ENCODE measurements around the gene PJA2. TPM values are rescaled to one million over a fixed set of nuclear protein-coding genes. Genes with fewer than 3 reads are reported as not detected.

The PJA2 gene, protein sequence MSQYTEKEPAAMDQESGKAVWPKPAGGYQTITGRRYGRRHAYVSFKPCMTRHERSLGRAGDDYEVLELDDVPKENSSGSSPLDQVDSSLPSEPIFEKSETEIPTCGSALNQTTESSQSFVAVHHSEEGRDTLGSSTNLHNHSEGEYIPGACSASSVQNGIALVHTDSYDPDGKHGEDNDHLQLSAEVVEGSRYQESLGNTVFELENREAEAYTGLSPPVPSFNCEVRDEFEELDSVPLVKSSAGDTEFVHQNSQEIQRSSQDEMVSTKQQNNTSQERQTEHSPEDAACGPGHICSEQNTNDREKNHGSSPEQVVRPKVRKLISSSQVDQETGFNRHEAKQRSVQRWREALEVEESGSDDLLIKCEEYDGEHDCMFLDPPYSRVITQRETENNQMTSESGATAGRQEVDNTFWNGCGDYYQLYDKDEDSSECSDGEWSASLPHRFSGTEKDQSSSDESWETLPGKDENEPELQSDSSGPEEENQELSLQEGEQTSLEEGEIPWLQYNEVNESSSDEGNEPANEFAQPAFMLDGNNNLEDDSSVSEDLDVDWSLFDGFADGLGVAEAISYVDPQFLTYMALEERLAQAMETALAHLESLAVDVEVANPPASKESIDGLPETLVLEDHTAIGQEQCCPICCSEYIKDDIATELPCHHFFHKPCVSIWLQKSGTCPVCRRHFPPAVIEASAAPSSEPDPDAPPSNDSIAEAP
- 56.1 TPM for total RNA-seq

DNA sequence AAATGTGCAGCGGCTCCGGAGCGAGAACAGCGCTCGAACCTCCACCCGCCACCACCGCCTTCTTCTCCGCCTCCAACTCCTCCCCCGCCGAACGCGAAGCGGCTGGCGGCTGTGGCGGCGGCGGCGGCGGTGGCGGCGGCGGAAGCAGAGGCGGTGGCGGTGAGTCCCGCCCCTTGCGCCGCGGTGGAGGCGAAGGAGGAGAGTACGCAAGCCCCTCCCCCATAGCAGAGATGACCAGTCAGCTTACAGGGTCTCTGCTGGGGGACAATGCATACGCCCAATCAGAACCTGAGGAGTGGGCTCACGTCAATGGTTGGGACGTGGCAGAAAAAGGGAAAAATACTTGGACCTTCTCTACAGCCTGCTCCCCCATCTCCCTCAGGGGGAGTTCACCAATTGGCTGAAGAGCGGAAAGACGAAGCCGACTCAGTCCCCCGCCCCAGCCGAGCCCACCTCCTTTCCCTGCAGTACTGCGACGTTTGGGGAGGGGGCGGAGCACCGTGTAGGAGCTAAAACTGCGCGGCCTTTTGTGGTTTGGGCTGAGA, at the start of gene PJA2:
Gene PJA2 (minus strand): TSS at position 131 of the 545 bp plus-strand sequence. CDS start 26,541 bp downstream, outside the sequence.
- H3K9me3 ChIP-seq, result no peaks in the 10 kb centered on the region
- H3K4me3 ChIP-seq, result peak within 1 kb of the TSS; percentile 86 to 94
- H3K27me3 ChIP-seq, result no peaks in the 10 kb centered on the region
- peak within 1 kb of the TSS; percentile 98 for H3K27ac ChIP-seq
- TF ChIP-seq, protein P1, sequence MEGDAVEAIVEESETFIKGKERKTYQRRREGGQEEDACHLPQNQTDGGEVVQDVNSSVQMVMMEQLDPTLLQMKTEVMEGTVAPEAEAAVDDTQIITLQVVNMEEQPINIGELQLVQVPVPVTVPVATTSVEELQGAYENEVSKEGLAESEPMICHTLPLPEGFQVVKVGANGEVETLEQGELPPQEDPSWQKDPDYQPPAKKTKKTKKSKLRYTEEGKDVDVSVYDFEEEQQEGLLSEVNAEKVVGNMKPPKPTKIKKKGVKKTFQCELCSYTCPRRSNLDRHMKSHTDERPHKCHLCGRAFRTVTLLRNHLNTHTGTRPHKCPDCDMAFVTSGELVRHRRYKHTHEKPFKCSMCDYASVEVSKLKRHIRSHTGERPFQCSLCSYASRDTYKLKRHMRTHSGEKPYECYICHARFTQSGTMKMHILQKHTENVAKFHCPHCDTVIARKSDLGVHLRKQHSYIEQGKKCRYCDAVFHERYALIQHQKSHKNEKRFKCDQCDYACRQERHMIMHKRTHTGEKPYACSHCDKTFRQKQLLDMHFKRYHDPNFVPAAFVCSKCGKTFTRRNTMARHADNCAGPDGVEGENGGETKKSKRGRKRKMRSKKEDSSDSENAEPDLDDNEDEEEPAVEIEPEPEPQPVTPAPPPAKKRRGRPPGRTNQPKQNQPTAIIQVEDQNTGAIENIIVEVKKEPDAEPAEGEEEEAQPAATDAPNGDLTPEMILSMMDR (IDR thresholded peaks at IDR 0.05), result peak; percentile 8 to 27 (median 17)
- no peaks in the 10 kb centered on the region for H3K36me3 ChIP-seq
- peaks cover 2 to 25% of the 10 kb centered on the region in 2 donors for H3K4me1 ChIP-seq
- intact Hi-C loops (cut with DNase I), result loop anchor here (1.0 to 10.0 kb wide), 9 partner anchors 45 to 1028 kb away; partner anchors contain the start of genes FBXL17 and MAN2A1
- peak; percentile 99 to 100 for DNase-seq (ENCODE audit: low spot score in 2 of 2)

DNA sequence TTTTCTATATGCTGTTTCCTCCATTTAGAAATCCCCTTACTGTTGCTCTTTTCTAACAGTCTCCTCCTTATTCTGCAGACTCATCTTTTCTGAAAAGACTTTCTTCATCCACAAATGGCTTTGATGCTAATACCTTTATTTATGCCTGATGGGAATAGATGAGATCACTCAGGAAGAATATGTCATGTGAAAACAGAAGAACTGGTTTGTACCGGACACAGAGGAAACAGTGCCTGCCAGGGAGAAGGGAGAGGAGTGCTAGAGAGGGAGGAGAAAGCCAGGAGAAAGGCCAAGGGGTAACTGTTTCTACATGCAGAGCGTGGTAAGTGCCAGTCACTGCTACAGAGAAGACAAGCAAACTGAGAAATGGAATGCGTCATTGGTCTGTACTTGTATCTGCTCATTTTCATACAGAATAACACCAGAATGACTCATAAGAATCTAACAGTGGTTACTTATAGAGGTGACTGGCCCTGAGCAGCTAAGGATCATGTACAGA, 45.9 kb upstream of the PJA2 start:
- H3K27me3 ChIP-seq, result no peaks in the 10 kb centered on the region
- TF ChIP-seq, protein P1 (IDR thresholded peaks at IDR 0.05), result no peak
- peak overlapping the region in 1 of 2 donors; percentile 44 for H3K4me3 ChIP-seq
- peaks cover 0 to 4% of the 10 kb centered on the region in 2 donors for H3K9me3 ChIP-seq
- peaks cover 0 to 19% of the 10 kb centered on the region in 2 donors for H3K4me1 ChIP-seq
- intact Hi-C loops (cut with DNase I), result loop anchor here (2.0 kb wide), 1 partner anchor 45 kb away; no protein-coding TSS in a partner anchor
- peak; percentile 13 to 78 for DNase-seq (ENCODE audit: low spot score in 2 of 2)
- H3K36me3 ChIP-seq, result no peaks in the 10 kb centered on the region
- peak overlapping the region; percentile 76 to 82 for H3K27ac ChIP-seq

- peak overlapping the region; percentile 76 to 82 for H3K27ac ChIP-seq
Observed at GRCh38 chr5:109454731-109455505, 45.1 kb upstream of the PJA2 start.

DNA sequence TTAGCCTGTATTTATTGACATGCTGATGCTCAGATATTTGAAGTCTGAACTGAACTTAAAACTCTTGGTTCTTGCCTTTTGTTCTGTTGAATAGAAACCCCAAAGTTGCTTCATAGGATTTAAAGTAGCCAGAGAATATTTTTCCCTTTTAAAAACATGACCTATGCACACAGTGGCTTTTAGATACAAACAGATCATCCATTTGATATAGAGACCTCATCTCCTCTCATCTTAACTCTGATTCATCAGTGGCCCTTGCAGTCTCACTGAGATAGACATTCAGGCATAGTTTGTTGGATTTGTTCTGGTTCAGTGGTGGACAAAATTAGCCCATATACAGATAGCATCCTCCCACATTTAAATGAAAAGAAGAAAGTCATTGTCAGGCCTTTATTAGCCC, 43.5 kb upstream of the PJA2 start:
- no peak for DNase-seq (ENCODE audit: low spot score in 2 of 2)
- Histone ChIP-seq H3K36me3 (no peaks in the 10 kb centered on the region), H3K9me3 (peaks cover 0 to 4% of the 10 kb centered on the region in 2 donors), H3K27ac (no peak overlapping the region), H3K4me1 (peaks cover 0 to 19% of the 10 kb centered on the region in 2 donors), H3K27me3 (no peaks in the 10 kb centered on the region), H3K4me3 (no peak overlapping the region)
- intact Hi-C loops (cut with DNase I), result no loop called here
- TF ChIP-seq, protein P1 (IDR thresholded peaks at IDR 0.05), result no peak

More at GRCh38 chr5:109454731-109455505, 45.1 kb upstream of the PJA2 start:
- TF ChIP-seq, protein P1 (IDR thresholded peaks at IDR 0.05), result no peak
- no peak for DNase-seq (ENCODE audit: low spot score in 2 of 2)
- Histone ChIP-seq H3K36me3 (no peaks in the 10 kb centered on the region), H3K4me3 (peak overlapping the region in 1 of 2 donors; percentile 44), H3K9me3 (peaks cover 0 to 4% of the 10 kb centered on the region in 2 donors), H3K4me1 (peaks cover 0 to 19% of the 10 kb centered on the region in 2 donors), H3K27me3 (no peaks in the 10 kb centered on the region)
- intact Hi-C loops (cut with DNase I), result loop anchor here (2.0 kb wide), 1 partner anchor 44 kb away; no protein-coding TSS in a partner anchor

- intact Hi-C loops (cut with DNase I), result no loop called here
- no peaks in the 10 kb centered on the region for H3K36me3 ChIP-seq
- H3K4me3 ChIP-seq, result no peak overlapping the region
- H3K4me1 ChIP-seq, result peaks cover 0 to 19% of the 10 kb centered on the region in 2 donors
- no peak for DNase-seq (ENCODE audit: low spot score in 2 of 2)
- H3K9me3 ChIP-seq, result peaks cover 0 to 4% of the 10 kb centered on the region in 2 donors
- H3K27me3 ChIP-seq, result no peaks in the 10 kb centered on the region
- TF ChIP-seq, protein P1 (IDR thresholded peaks at IDR 0.05), result no peak
- H3K27ac ChIP-seq, result no peak overlapping the region
Observed at GRCh38 chr5:109452661-109453060, 42.9 kb upstream of the PJA2 start.

All from ascending aorta (tissue), 2 donors.